Effector memory CD4-positive, alpha-beta T cell (primary cell): ENCODE results near the gene RASL10B.

Source experiments
- DNase-seq, 3 donors: peaks; one replicate each; pipeline ENCODE4 v3.0.0-alpha.2; 2020
- H3K27ac ChIP-seq: 2 replicates; pipeline ENCODE4 v1.7.0; 2013; ENCODE audit warnings: mild to moderate bottlenecking, low read length, moderate library complexity; ENCODE audit not compliant: insufficient read depth, poor library complexity, severe bottlenecking
- H3K27me3 ChIP-seq: replicated peaks from 2 replicates; pipeline ENCODE4 v1.7.0; 2013; ENCODE audit warnings: mild to moderate bottlenecking, low read length; ENCODE audit not compliant: insufficient read depth, control insufficient read depth, poor library complexity, severe bottlenecking
- H3K36me3 ChIP-seq: 2 replicates; pipeline ENCODE4 v1.7.0; 2013; ENCODE audit warnings: mild to moderate bottlenecking, low read length, moderate library complexity; ENCODE audit not compliant: control insufficient read depth, insufficient read depth
- H3K4me1 ChIP-seq: 2 replicates; pipeline ENCODE4 v1.7.0; 2013; ENCODE audit warnings: low read length, mild to moderate bottlenecking; ENCODE audit not compliant: control insufficient read depth, insufficient read depth, poor library complexity, severe bottlenecking
- H3K4me3 ChIP-seq: 2 replicates; pipeline ENCODE4 v1.7.0; 2013; ENCODE audit warnings: low read length, low read depth, mild to moderate bottlenecking; ENCODE audit not compliant: insufficient read depth, poor library complexity, severe bottlenecking
- H3K9me3 ChIP-seq: 2 replicates; pipeline ENCODE4 v1.7.0; 2013; ENCODE audit warnings: mild to moderate bottlenecking, low read length, moderate library complexity; ENCODE audit not compliant: control insufficient read depth

The RASL10B gene

DNA sequence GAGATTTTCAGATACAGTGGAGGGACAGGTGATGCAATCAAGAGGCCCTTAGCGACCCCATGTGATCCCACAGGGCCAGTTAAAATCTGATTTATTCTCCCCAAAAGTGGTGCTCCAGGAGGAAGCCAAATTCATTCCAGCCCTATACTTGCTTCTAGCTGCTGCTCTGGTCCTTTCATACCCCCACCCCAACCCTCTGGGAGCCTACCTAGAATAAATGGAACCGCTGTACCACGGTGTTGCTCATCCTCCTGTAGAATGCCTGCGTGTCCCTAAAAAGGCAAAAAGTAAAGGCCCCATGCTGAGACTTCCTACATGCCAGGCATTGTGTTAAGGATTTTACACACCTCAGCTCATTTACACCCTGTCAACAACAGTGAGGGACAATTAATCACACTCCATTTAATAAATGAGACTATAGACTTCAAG, 2.0 kb upstream of the RASL10B start:
- Histone ChIP-seq H3K4me3 (no peak overlapping the region), H3K4me1 (peaks cover 9% of the 10 kb centered on the region), H3K36me3 (peaks cover 20% of the 10 kb centered on the region), H3K27me3 (no peaks in the 10 kb centered on the region), H3K27ac (no peak overlapping the region), H3K9me3 (no peaks in the 10 kb centered on the region)
- no peak for DNase-seq

DNA sequence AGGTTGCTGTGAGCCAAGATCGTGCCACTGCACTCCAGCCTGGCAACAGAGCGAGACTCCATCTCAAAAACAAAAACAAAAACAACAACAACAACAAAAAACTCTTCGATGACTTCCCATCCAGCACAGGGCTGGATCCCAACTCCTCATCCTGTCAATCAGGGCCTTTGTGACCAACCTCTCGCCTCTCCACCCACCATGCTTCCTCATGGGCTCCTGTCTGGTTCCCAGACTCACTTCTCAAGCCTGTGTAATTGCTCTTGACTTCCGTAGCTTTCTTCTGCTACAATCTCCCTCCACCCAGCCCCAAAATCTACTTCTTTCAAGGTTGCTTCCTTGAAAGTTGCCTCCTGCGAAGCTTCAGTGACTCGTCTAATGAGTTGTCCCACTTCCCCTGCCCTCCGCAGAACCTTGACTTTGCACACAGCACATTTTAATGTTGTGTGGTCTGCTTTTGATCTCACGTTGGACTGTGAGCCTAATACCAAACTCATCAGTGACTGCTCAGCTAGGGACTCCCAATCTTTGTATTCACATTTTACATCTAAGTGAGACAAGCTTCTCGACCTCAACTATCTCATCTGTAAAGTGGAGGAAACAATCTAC, 936 bp upstream of the RASL10B start:
- H3K36me3 ChIP-seq = peaks cover 10% of the 10 kb centered on the region
- peaks cover 9% of the 10 kb centered on the region for H3K4me1 ChIP-seq
- H3K27me3 ChIP-seq = no peaks in the 10 kb centered on the region
- H3K9me3 ChIP-seq = no peaks in the 10 kb centered on the region
- H3K27ac ChIP-seq = no peak overlapping the region
- no peak overlapping the region for H3K4me3 ChIP-seq
- DNase-seq = no peak

DNA sequence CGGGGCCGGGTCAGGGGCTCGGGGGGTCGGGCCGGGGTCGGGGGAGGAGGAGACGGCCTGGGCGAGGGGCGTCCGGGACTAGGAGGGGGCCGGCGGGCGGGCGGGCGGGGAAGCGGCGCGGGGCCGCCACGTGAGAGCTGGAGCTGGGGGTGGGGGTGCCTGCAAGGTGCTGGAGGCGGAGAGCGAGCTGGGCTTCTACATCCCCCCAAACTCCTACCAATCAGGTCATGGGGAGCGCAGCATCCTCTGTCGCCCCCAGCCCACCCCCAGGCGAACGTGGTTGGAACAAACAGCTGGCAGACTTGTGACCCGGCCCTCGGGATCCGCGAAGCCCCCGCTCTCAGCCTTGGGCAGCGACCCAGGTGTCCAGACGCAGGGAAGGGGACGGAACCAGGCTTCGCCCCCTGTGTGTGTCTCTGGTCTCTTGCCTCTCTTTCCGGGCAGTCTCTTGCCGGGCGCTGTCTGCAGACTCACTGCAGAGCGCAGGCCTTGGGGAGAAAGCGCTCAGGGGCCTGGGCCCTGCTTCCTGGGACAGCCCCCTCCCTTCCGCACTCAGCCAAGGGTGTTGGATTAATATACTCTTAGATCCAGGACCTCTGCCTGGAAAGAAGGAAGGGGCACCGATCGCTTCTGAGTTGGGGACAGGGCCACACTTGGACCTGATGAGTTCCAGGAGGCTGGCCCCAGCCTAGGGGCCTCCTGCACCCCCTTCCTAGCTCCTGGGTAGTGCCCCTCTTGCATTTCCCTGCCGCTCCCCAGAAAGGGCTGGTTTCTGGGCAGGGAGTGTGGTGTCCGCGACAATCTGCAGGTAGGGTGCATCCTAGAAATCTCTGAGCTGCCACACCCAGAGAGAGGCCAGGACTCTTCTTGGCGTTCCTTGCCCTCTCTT, 722 bp downstream of the RASL10B start:
- H3K36me3 ChIP-seq = no peaks in the 10 kb centered on the region
- peaks cover 9% of the 10 kb centered on the region for H3K4me1 ChIP-seq
- no peak overlapping the region for H3K4me3 ChIP-seq
- no peak overlapping the region for H3K27ac ChIP-seq
- DNase-seq = no peak
- H3K9me3 ChIP-seq = no peaks in the 10 kb centered on the region
- H3K27me3 ChIP-seq = no peaks in the 10 kb centered on the region

DNA sequence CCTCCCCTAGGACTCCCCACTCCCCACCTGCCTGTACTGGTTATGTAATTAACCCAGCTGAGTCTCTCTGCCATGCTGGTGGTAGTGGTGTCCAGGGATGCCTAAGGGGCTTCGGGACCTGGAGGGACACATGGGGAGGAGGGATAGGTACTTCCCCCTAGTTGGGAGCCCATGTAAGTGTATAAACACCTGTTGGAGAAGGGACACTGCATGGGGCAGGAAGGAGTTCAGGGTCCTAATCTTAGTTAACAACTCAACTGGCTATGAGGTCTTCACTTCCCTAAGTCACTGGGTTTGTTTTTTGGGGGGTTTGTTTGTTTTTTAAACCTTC, 1.3 kb downstream of the RASL10B start:
- H3K4me3 ChIP-seq = no peak overlapping the region
- no peaks in the 10 kb centered on the region for H3K36me3 ChIP-seq
- no peak for DNase-seq
- no peaks in the 10 kb centered on the region for H3K9me3 ChIP-seq
- H3K27ac ChIP-seq = no peak overlapping the region
- H3K4me1 ChIP-seq = peaks cover 9% of the 10 kb centered on the region
- H3K27me3 ChIP-seq = no peaks in the 10 kb centered on the region

DNA sequence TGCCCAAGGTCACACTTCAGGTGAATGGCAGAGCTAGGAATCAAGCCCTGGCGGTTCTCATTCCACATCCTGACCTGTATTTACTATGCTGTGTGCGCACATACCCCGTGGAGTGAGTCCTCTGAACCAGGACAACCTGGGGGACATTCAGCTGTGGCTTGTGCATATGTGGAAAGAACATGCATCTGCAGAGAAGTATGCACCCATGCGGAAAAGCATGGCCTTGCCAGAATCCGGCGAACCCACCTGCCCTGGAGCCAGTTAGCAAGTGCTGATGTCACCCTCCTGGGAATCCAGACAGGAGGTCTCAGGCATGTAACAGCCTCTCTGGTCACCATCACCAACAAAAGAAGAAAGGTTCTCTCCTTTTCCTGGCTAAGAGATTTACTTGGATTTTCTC, 1.9 kb downstream of the RASL10B start:
- no peaks in the 10 kb centered on the region for H3K36me3 ChIP-seq
- H3K9me3 ChIP-seq = no peaks in the 10 kb centered on the region
- no peak for DNase-seq
- no peaks in the 10 kb centered on the region for H3K27me3 ChIP-seq
- no peak overlapping the region for H3K4me3 ChIP-seq
- no peak overlapping the region for H3K27ac ChIP-seq
- peaks cover 9% of the 10 kb centered on the region for H3K4me1 ChIP-seq

DNA sequence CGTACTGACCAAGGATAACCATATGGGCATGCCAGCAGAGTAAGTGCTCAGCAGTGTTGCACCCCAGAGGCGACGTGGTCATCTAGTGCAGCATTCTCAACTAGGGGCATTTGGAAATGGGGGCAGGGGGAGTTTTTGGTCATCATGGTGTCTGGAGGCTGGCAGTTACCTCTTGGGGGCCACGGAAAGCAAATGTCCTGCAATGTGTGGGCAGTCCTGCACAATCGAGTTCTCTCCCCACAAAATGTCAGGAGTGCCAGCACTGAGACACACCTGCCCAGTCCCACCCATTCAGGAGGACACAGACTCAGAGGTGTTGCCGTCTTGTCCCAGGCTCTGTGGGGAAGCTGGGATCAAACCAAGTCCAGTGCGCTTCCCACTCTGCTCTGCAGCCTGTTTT, 3.0 kb downstream of the RASL10B start:
- no peaks in the 10 kb centered on the region for H3K27me3 ChIP-seq

DNA sequence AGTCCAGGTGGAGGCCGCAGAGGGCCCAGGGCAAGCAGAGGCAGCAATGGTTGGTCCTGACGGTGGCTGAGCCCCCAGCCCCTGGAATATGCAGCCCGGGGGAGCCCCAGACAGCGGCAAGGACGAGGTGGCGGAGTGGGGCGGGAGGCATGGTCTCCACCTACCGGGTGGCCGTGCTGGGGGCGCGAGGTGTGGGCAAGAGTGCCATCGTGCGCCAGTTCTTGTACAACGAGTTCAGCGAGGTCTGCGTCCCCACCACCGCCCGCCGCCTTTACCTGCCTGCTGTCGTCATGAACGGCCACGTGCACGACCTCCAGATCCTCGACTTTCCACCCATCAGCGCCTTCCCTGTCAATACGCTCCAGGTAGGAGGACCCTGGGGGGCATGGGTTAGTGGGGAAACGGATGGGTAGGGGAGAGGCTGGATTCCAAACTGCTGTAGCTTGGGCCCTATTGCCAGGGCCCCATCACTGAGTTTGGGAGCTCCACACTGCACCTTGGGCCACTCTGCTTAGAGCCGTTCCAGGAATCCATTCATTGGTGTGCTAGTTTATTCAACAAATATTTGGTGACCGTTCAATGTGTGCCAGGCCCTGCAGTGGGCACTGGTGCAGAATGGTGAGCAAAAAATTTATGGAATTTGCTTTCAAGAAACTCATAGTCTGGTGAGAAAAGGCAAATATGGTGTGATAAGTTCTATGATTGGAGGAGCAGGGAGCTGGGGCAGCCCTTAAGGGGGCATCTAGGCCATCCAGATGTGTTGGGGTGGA, 3.8 kb downstream of the RASL10B start:
- H3K27me3 ChIP-seq = no peaks in the 10 kb centered on the region
- no peak overlapping the region for H3K4me3 ChIP-seq
- no peaks in the 10 kb centered on the region for H3K36me3 ChIP-seq
- DNase-seq = no peak
- peaks cover 9% of the 10 kb centered on the region for H3K4me1 ChIP-seq
- no peak overlapping the region for H3K27ac ChIP-seq
- no peaks in the 10 kb centered on the region for H3K9me3 ChIP-seq

More for the DNA sequence above, 3.0 kb downstream of the RASL10B start:
- no peak for DNase-seq
- peaks cover 9% of the 10 kb centered on the region for H3K4me1 ChIP-seq
- H3K4me3 ChIP-seq = no peak overlapping the region
- no peaks in the 10 kb centered on the region for H3K9me3 ChIP-seq
- H3K36me3 ChIP-seq = no peaks in the 10 kb centered on the region
- no peak overlapping the region for H3K27ac ChIP-seq

DNA sequence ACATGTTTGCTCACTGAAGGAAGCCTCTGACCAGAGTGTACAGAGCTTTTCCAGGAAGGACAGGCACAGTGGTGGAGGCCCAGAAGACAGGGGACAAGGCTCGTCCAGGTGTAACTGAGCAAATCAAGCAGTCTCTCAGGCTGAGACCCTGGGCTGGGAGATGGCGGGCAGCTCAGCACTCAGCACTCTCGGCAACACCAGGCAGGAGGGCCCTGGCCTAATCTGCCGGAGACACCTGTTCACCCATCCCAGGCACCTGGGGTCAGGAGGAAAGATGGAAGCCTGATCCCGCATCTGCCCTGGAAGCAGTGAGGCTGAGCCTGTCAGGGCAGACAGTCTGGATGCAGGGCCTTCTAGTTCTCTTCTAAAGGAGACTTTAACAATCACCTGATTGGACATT, 4.8 kb downstream of the RASL10B start:
- Histone ChIP-seq H3K27ac (no peak overlapping the region), H3K4me1 (peaks cover 1% of the 10 kb centered on the region), H3K4me3 (no peak overlapping the region), H3K36me3 (no peaks in the 10 kb centered on the region), H3K9me3 (no peaks in the 10 kb centered on the region), H3K27me3 (no peaks in the 10 kb centered on the region)
- DNase-seq = no peak

DNA sequence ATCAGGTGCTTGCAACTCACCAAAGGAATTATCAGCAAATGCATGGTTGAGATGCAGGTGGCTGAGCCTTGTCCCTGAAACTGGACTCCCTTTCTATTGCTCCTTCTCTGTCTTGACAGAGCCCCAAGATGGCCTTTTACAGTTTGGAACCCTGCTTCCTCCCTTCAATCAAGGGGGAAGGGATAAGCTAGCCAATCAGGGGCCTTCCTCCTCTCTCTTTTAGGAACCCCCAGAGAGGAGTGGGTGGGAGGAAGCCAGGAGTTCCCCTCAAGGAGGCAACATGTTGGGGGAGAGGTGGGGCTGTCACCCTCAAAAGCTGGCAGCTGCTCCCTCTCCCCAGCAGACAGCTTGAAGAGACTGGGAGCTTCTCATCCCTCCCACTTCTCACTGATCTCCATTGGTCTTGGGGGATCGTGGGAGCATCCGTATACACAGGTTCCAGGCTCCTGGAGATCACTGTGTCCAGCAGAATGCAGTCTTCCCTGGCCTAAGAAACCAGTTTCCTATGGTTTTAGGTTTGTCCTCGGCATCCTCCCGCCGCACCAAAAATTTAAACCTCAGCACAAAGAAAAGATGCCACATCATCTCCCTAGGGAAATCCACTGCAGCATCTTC, 7.2 kb downstream of the RASL10B start:
- no peak for DNase-seq
- no peaks in the 10 kb centered on the region for H3K9me3 ChIP-seq
- peaks cover 15% of the 10 kb centered on the region for H3K27me3 ChIP-seq
- H3K4me3 ChIP-seq = no peak overlapping the region
- H3K4me1 ChIP-seq = peaks cover 4% of the 10 kb centered on the region
- H3K27ac ChIP-seq = no peak overlapping the region
- no peaks in the 10 kb centered on the region for H3K36me3 ChIP-seq
